Right hindlimb (tissue), 1 donor: Measurements from ENCODE around the gene WWOX.

Experiments
- DNase-seq: peaks from one replicate; pipeline ENCODE4 v3.0.0-alpha.2; 2018

The WWOX gene

DNA sequence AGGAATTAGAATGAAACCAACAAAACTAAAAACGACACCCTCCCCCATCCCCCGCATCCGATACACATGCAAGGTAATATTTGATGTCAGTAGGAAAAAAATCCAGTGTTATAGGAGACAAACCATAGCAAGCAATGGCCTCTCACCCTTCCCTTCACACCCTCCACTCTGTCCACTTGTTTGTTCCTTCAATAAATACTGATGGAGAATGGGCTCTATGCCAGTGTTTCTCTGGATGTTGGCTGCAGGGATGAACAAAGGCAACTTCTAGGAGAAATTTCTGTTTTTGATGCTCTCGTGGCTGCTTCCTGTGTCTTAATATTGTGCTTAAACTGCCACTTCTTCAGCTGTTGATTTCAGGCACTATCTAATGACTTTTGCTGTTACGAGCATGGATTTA lies 98.8 kb downstream of the WWOX start:
- DNase-seq, result no peak

DNA sequence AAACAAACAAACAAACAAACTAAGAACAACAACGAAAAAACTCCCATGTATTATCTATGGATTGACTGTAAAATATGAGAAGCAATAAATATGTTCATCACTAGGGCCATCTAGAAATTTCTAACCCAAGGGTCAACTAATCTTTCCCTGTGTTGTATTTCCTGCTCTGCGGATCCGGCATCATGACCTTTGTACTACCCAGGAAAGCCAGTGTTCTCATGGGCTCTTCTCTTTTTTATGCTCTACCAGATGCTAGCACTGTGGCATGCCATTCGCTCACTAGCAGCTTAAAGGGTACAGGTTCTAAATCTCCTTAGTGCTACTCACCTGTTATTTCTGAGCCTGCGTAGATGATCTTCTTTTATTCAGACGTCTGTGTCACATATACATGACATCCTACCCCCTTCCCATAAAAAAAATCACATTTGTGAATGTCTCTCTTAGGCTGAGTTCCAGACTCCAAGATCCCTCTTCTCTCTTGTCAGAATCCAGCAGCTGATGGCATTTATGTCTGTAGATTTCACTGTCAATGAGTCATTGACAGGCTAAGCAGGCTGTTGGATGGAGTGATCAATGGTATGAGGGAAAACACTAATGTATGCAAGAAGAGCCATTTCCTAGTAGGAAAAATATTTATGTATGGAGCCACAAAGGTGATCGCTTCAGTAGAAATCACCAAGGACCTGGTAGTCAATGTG lies 100.0 kb downstream of the WWOX start:
- DNase-seq, result no peak

DNA sequence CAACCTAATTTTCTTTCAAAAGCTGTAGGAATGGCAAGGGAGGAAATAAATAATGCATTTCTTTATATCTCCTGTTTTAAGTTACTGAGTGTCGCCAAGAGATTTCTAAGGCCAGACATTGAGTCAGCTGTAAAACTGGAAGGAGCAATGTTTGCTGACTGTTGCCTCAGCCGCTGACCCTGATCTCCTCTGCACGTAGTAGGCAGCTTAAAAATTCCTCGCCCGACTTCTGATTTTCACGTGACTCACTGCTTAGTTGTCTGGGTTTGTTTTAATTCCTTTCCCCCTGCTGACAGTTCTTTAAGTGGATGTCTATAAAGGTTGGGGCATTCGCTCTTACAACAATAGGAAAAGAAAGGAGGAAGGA lies 100.6 kb downstream of the WWOX start:
- no peak for DNase-seq

DNA sequence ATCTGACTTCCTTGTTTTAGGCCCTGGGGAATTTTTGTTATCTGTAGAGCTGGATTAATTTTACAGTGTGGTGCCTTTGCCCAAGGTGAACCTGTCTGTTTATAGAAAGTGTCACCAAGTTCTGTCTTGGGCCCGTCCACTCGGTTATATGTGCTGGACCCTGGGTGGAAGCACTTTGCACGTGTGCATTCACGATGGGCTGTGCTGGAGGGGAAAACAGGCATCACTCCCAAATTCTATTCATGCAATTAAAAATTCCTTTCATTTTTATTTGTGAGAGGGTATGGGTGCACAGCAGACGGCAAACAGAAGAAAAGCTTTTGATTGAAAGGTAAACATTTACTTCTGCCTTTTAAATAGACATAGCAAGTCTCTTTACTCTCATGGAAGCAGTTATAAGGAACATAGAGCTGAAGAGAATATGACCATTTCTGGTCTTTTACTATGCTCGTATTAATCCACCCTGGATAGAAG lies 101.2 kb downstream of the WWOX start:
- no peak for DNase-seq

DNA sequence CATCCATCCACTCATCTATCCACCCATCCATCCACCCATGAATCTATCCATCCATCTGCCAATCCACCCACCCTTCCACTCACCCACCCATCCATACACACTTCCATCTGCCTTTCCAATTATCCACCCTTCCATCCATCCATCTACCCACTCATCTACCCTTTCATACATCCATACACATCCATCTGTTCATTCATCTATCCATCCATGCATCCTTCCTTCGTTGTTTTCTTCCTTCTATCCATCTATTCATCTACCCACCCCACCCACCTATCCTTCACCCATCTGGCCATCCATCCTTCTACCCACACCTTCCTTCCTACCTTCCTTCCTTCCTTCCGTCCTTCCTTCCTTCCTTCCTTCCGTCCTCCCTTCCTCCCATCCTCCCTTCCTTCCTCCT lies 106.1 kb downstream of the WWOX start:
- DNase-seq, result no peak

DNA sequence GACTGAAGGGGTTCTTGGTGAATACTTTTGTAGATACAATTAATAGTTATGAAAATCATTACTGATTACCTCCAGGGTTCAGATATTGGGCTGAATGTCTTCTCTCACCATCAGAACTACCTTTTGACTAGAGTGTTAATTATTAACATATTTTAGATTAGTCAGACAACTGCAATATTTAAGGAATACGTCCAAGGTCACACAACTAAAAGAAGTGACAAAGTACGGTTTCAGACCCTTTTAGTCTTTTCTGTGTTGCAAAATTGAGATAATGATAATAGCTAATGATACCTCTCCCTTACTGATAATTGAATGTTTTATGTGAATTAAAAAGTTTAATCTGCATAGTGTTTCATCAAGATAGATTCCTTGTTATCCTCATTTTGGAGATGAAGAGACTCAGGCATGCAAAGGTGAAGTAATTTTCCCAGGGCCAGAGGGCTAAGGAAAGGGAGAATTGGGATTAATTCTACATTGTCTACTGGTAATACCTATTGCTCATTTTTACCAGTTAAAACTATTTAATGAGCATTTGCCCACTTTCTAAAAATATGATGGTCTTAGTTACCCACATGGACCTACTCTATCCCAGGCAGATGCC lies 107.3 kb downstream of the WWOX start:
- no peak for DNase-seq

DNA sequence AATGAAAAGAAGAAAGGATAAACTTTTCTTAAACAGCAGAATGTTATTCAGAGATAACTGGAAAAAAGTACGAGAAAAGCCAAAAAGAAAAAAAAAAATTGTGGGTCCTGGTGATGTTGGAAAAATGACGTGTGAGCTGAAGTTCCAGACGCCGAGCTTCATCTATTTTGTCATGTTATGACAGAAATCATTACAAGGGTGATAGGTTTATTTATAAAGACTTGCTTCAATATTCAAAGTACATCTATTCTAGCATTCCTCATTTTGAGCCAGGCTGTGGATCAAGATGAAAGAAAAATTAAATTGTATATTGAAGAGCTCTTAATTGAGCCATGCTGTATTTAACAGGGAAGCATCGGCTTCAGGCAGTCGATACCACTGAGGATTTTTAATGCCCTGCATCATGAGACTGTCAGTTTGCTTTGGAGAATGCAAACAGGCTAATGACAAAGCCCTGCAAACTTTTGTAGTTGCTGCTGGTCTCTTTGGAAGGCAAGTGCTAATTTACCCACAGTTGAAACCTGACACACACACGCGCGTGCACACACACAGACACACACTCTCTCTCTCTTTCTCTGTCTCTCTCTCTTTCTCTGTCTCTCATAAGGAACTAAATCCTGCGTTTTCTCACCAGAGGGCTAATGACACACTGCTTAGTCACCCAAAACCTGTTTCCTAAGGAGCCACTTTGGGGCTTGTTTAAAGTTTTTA lies 110.7 kb downstream of the WWOX start:
- DNase-seq, result no peak

DNA sequence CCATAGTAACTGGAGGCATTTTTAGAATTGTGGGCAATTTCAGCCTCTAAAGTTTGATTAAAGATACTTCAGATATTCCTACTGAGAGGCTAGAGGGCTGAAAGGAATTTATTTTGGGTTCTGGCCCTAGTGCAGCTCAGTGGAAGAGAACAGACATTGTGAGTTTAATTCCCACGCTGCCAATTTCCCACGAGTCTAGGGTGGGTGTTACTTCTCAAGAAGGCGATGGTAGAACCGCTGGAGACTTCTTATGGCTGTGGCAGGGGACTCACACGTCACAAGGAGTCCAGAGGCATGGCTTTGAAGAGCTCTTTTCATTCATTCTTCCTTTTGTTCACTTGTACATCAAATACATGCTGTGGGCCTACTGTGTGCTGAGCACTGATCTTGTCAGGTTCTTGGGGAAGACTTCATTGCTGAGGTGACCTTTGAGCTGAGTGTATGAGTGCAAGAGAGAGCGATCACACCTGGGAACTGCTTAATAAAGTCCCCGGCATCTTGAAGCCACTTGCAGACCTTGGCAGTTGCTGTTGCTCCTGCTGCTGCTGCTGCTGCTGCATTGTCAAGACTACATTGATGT lies 111.7 kb downstream of the WWOX start:
- DNase-seq, result no peak

DNA sequence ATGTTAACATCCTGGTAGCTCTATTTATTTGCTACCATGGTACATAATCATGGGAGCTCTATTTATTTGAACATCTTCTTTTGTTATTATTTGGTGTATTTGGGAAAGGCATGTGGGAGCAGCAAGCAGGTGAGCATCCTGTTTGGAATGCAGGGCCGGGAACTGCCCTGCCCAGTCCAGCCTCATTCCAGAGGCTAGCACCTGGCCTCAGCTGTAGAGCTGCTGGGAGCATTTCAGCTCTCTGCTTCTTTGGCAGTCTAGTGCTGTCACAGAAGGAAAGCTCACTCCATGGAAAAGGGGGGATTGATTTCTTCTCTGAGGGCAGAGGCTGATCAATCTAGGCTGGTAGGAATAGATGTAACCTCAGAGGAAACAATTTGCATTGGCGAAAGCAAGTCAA lies 112.5 kb downstream of the WWOX start:
- no peak for DNase-seq

DNA sequence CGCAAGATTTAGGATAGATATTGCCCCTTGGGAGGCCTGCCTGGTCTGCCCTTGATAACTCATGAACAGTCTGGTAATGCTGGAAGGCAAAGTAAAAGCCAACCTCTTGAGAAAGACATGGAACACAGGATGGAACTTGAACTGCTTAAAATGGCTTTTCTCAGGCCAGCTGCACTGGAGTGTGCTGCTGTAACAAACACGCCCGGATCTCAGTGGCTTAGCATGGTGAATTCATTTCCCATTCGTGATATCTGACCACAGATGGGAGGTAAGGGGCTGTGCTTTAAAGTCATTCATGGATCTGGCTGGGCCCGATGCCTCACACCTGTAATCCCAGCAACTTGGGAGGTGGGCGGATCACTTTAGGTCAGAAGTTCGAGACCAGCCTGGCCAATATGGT lies 113.2 kb downstream of the WWOX start:
- DNase-seq, result no peak

DNA sequence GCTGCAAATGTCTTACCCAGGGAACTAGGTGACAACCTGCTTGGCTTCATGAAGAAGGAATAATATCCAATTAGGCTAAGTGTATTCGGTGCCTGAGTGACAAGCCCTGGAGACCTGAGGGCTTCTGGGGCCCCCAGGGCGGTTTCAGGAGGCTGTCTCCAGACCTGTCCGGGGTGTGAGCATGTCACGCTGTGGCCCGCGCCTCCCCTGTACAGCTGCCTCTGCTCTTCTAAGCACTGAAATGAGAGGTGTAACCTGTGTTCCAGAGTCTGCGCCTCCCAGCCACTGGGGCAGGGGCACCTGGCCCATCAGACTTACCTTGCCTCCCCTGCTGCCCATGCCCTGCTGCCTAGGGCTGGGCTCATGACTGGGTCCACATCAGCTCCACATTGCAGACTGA lies 114.3 kb downstream of the WWOX start:
- no peak for DNase-seq

DNA sequence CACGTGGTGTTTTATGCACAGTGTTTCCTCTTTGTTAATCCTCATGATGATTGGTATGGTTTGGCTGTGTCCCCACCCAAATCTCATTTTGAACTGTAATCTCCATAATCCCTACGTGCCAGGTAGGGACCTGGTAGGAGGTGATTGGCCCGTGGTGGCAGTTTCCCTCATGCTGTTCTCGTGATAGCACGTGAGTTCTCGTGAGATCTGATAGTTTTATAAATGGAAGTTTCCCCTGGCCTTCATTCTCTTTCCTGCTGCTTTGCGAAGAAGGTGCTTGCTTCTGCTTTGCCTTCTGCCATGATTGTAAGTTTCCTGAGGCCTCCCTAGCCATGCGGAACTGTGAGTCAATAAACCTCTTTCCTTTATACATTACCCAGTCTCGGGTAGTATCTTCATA lies 115.8 kb downstream of the WWOX start:
- DNase-seq, result no peak

DNA sequence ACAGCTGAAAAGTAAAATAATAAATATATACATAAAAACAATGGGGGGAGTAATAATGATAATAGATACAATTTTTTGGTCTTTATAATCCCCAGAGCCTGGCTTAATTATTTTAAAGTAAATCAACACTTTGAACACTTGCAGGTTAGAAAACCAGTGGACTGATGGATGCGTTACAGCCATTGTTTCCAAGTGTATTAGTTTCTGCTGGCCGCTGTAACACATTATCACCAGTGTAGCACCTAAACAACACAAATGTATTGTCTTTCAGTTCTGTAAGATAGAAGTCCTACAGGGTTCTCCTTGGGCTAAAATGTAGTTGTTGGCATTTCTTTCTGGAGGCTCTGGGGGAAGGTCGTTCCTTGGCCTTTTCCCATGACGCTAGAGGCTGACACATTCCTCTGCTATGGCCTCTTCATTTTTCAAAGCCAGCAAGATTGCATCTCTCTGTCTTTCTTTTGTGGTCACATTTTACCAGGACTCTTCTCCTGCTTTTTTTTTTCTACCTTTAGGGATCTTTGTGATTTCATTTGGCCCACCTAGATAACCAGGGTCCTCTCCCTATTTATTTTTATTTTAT lies 116.8 kb downstream of the WWOX start:
- no peak for DNase-seq

DNA sequence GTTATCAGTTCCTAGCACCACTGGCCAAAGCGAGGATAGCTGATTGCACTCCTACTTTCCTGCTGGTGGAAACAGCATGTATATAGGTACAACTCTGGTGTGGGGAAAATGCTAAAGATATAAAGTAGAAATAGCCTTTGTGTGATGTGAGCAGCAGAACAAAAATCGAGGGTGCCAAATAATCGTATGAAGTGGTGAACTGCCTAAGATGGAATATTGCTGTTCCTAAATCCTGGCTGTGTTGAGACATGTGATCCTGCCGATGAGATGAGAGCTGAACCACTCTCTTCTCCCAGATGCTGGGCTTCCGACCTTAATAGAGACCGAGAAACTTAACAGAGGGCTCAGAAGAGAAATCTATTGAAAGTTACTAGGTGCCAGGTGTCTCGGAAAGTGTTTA lies 117.8 kb downstream of the WWOX start:
- no peak for DNase-seq

DNA sequence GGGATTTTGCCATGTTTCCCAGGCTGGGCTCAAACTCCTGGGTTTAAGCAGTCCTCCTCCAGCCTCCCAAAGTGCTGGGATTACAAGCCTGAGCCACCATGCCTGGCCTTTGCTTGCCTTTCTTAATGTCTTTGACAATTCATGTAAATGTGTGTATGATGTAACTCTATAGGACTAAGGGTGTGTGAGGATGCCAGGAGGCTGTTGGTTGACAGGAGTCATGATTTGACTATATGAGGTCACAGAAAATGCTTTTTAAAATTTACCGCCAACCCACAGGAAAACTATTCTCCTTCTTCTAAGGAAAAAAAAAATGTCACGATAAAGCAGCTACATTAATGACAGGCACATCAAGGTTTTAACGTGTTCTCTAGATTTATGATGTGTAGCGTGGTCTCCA lies 118.8 kb downstream of the WWOX start:
- no peak for DNase-seq

DNA sequence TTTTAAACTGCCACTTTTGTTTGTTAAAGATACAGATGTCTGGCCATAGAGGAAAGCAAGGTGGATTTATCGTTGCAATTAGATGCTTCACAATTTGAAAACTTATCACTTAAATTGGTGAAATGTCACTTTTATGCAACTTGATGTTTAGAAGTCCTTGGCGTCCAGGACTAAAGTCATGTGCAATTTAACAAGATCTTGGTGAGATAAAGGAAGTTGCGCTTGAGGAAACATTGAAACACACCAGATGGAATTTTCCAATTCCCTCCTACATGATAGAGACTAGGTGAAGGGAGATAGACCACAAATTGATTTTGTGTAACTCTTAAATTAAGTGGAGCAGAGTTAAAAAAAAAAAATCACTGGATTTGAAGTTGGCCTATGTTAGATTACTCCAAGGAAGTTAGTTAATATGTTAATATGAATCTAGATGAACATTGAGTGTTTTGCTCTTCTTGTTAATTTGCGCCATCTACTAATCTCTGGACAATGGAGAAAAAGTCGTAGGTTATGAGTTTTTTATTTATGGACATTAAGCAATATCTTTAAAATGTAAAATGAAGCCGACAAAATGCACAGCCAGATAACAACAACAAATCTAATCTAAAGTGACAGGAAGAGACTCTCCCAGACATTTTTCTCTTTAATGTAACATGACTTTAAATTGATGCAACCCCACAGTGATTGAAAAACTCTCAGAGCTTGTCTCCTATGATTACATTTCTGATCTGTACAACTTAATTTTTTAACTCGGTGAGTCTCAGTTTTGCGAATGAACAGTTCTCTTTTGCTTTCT lies 119.6 kb downstream of the WWOX start:
- no peak for DNase-seq

DNA sequence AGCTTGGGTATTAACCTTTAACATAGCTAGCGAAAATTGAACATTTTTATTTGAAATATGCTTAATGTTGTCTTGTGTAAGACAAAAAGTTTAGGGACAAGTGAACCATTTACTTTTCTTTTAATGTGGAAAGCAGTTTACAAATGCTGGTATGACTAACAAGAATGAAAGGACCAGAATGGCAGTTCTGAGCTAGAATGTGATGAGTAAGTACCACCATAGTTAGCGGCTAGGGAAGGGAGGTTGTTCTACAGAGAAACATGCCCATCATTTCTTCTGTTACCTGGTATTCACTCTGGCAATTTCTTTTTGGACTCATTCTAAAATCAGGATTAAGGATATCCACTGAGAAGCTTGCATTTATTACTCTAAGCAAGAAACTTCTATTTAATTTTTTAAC lies 121.1 kb downstream of the WWOX start:
- DNase-seq, result no peak

DNA sequence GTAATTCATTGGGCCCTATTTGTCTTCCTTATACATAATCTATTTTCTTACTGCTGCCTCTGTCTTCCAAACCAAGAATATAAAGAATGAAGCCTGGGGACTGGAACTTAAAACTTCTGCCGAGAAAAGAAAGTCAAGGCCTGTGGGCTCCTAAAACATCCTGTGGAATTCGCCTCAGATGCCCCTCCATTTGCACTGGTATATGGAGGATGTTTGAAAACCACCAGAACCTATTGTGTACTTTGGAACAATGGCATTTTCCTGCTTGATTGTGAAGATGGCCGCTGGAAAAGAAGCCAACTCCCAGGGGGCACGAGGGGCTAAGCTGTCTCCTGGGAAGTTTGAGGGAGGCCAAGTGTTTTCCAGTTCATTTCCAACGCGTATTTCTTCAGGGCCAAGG lies 122.4 kb downstream of the WWOX start:
- DNase-seq, result no peak

DNA sequence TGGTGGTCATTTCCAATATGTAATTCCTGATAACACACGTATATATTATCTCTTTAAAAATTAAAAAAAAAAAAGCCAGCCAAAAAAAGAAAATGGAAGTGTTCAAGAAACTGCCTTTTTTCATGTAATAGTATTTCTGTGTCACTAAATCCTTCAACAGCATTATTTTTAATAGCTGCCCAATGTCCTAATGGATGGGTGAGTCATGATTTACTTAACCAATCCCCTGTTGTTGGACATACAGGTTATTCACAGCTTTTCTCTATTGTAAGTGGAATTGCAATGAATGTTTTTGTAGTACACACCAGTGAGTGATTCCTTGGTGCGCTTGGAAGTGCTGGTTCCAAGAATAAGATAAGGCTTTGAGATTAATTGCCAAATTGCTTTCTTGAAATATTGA lies 124.9 kb downstream of the WWOX start:
- DNase-seq, result no peak

DNA sequence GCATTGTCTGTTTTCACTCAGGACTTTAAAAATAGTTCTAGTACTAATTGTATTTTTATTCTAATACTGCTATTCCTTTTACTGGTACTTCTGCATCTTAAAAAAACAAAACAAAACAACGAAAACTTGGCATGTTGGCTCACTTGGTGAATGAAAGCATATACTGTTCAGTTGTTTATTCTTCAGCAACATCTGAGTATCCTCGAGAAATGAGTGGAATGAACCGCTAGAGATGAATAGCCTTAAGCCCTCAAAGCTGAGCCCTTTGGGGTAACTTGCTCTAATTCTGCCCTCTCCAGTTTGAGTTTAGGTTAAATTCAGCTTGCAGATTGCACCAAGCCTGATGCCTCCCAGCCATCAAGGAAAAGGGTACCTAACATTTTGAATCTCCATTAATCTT lies 126.5 kb downstream of the WWOX start:
- DNase-seq, result no peak

DNA sequence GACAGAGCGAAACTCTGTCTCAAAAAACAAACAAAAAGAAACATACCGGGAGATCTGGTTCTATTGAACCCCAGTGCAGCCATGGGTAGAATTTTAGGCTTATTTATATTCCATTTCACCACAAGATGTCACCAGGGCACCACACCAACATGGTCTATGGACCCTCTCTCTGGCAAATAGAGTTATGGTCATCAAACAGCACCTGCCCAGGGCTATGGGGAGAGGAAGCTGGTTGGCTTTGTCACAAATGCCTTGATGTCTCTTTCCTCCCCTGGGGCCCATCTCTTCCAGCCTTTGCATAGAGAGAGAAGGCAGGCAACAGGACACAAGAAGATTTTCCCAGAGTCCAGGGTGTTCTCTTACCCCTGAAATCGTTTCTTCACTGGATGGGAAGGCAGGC lies 128.4 kb downstream of the WWOX start:
- DNase-seq, result peak; percentile 37

DNA sequence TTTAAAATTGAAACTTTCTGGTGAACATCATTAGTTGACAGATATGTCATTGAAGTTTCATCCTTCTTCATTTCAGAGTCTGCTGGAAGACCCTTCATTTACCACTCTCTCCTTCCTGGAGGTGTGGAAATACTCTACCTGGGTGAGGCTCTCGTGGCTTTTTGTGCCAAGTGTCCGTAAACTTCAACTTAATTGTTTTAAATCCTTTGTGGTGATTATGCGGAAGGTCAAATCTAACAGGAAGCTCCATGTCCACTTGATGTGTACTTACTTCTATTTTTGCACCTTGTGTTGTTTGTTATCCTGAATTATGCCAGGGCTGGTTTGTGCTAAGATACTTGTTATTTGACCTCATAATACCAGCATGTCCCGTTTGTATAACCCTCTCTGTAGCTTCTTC lies 129.2 kb downstream of the WWOX start:
- no peak for DNase-seq

DNA sequence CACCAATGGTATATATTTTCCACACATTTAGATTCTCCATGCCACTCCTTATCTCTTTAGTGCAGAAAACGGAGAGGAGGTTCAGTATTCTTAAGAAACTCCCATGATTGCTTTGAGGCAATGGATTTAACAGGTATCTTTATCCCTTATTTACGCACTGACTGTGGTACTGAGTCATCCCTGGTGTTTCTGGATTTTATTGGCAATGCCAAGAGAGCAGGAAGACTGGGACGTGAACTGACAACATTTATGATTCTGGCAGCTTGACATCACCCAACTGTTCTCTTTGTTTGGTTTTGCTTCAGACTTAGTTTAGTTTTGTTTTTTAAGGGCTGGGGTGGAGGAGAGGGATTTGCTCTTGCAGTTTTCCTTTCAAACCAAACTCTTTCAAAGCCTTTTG lies 131.4 kb downstream of the WWOX start:
- no peak for DNase-seq
